Measurements from ENCODE around the gene RNF227.
"Not testable (repeated sequence)": the region's sequence is repeated elsewhere in the genome, so short reads cannot be mapped to it uniquely, and the experiment has no call there.

The RNF227 gene

GRCh38 chr17:7864995-7865650, 51.0 kb downstream of the RNF227 start:
- no peak for DNase-seq (ENCODE audit: low read depth in 2 of 3, low spot score in 1 of 3)

- DNase-seq (ENCODE audit: low read depth in 2 of 3, low spot score in 1 of 3), result not testable (repeated sequence)
These were observed 51.7 kb downstream of the RNF227 start for GRCh38 chr17:7864384-7864783.

Data from stimulated activated CD4-positive, alpha-beta T cell treated with anti-CD3 and anti-CD28 coated beads, Interleukin-12 subunit alpha, Interleukin-12 subunit beta, amount 100 ng/mL, for 48 hours (primary cell).